Ureter (tissue), 1 donor: ENCODE data around the gene HCFC1R1. TPM values are rescaled to one million over a fixed set of nuclear protein-coding genes. Genes with fewer than 3 reads are reported as not detected.

Experiments
- DNase-seq: peaks from one replicate; pipeline ENCODE4 v3.0.0-alpha.2; 2020; ENCODE audit warnings: low spot score
- total RNA-seq: library from RNA; stranded (reverse); gene quantifications from one replicate; pipeline ENCODE4 v1.2.4, GENCODE V29; 2023
- donor health status: DM: yes; HTN: yes; CAD: no.

Gene HCFC1R1
- total RNA-seq, 1 donor from 2014 or later = 46.3 TPM

GRCh38 chr16:2976201-2976600 lies 47.5 kb downstream of the HCFC1R1 start:
- no peak for DNase-seq

GRCh38 chr16:2975161-2975795 lies 48.5 kb downstream of the HCFC1R1 start:
- no peak for DNase-seq

GRCh38 chr16:2974319-2975056 lies 49.3 kb downstream of the HCFC1R1 start:
- DNase-seq = no peak

GRCh38 chr16:2973605-2974318 lies 50.0 kb downstream of the HCFC1R1 start:
- no peak for DNase-seq

- no peak for DNase-seq
Observed at GRCh38 chr16:2973093-2973492, 50.6 kb downstream of the HCFC1R1 start.

Other genes starting within 250 kb of the HCFC1R1 start
- 274 TPM for gene ELOB, start 246.7 kb downstream of the HCFC1R1 start, total RNA-seq
- gene PRSS33, start 236.4 kb downstream of the HCFC1R1 start, total RNA-seq = not detected
- gene PRSS41, start 225.5 kb downstream of the HCFC1R1 start, total RNA-seq = not detected
- gene PRSS21, start 206.7 kb downstream of the HCFC1R1 start, total RNA-seq = 1.3 TPM
- 31.8 TPM for gene ZG16B, start 193.6 kb downstream of the HCFC1R1 start, total RNA-seq
- gene PRSS22, start 165.8 kb downstream of the HCFC1R1 start, total RNA-seq = 41.2 TPM
- 23.5 TPM for gene FLYWCH2, start 140.7 kb downstream of the HCFC1R1 start, total RNA-seq
- 39.6 TPM for gene FLYWCH1, start 112.0 kb downstream of the HCFC1R1 start, total RNA-seq
- gene KREMEN2, start 59.7 kb downstream of the HCFC1R1 start, total RNA-seq = not detected
- 4.5 TPM for gene PAQR4, start 54.6 kb downstream of the HCFC1R1 start, total RNA-seq
- 2.2 TPM for gene PKMYT1, start 43.5 kb downstream of the HCFC1R1 start, total RNA-seq
- 0.42 TPM for gene CLDN9, start 11.0 kb downstream of the HCFC1R1 start, total RNA-seq
- gene CLDN6, start 5.8 kb downstream of the HCFC1R1 start, total RNA-seq = not detected
- gene TNFRSF12A, start 3.6 kb downstream of the HCFC1R1 start, total RNA-seq = 27.7 TPM
- gene THOC6, start 93 bp upstream of the HCFC1R1 start, total RNA-seq = 29.8 TPM
- gene BICDL2, start 13.0 kb upstream of the HCFC1R1 start, total RNA-seq = 94.3 TPM
- gene MMP25, start 22.6 kb upstream of the HCFC1R1 start, total RNA-seq = 0.78 TPM
- 13.7 TPM for gene IL32, start 41.7 kb upstream of the HCFC1R1 start, total RNA-seq
- not detected for gene ZSCAN10, start 75.4 kb upstream of the HCFC1R1 start, total RNA-seq
- 8.2 TPM for gene ZNF205, start 88.6 kb upstream of the HCFC1R1 start, total RNA-seq
- 12.6 TPM for gene ZNF213, start 111.1 kb upstream of the HCFC1R1 start, total RNA-seq
- gene OR1F1, start 164.3 kb upstream of the HCFC1R1 start, total RNA-seq = not detected
- gene ZNF200, start 211.2 kb upstream of the HCFC1R1 start, total RNA-seq = 7.8 TPM
- 1.8 TPM for gene MEFV, start 232.7 kb upstream of the HCFC1R1 start, total RNA-seq